Measurements from ENCODE around the gene CADM3. TPM values are rescaled to one million over a fixed set of nuclear protein-coding genes. Genes with fewer than 3 reads are reported as not detected.

CADM3 gene
- total RNA-seq, 2 experiments from 2014 or later, result not detected

GRCh38 chr1:159196543-159196942 is 25.1 kb downstream of the CADM3 start:
- Histone ChIP-seq H3K4me3 (ENCODE audit: low read depth, low read length, poor library complexity, severe bottlenecking) (no peak overlapping the region), H3K4me2 (ENCODE audit: low read length) (no peak overlapping the region), H3K36me3 (ENCODE audit: insufficient read depth, low read length) (no peaks in the 10 kb centered on the region), H3K9me2 (ENCODE audit: insufficient read depth, low read length) (no peaks in the 10 kb centered on the region), H4K20me1 (ENCODE audit: insufficient read depth, low read length) (no peaks in the 10 kb centered on the region), H2AFZ (ENCODE audit: low read length) (no peak overlapping the region), H3K9me3 (ENCODE audit: low read length) (no peaks in the 10 kb centered on the region), H3K27ac (ENCODE audit: low read depth, low read length, poor library complexity, severe bottlenecking) (no peak overlapping the region), H3K4me1 (ENCODE audit: insufficient read depth, low read length, poor library complexity, severe bottlenecking) (no peaks in the 10 kb centered on the region), H3K79me2 (ENCODE audit: insufficient read depth, low read depth, low read length) (no peaks in the 10 kb centered on the region)
- intact Hi-C loops (cut with micrococcal nuclease; ENCODE audit: unreplicated experiment), result loop anchor here (5.0 kb wide), 2 partner anchors 34 to 64 kb away; no protein-coding TSS in a partner anchor
- ChIA-PET POLR2A (no interaction called here), CTCF (ENCODE audit: unreplicated experiment) (no interaction called here)
- peak; percentile 54 for TF ChIP-seq CTCF (conservative IDR thresholded peaks at IDR 0.05; ENCODE audit: low read length)
- no peak for TF ChIP-seq EZH2phosphoT487 (IDR thresholded peaks at IDR 0.05; ENCODE audit: borderline replicate concordance, low read depth, low read length)
- no TSS peak for BruUV-seq (replicated peaks)
- no peak for DNase-seq (ENCODE audit: low spot score)

GRCh38 chr1:159197561-159198557 is 26.4 kb downstream of the CADM3 start:
- BruUV-seq (replicated peaks), result no TSS peak
- intact Hi-C loops (cut with micrococcal nuclease; ENCODE audit: unreplicated experiment), result loop anchor here (5.0 kb wide), 2 partner anchors 36 to 66 kb away; no protein-coding TSS in a partner anchor
- H4K20me1 ChIP-seq (ENCODE audit: insufficient read depth, low read length), result no peaks in the 10 kb centered on the region
- H3K9me3 ChIP-seq (ENCODE audit: low read length), result no peaks in the 10 kb centered on the region
- H3K27ac ChIP-seq (ENCODE audit: low read depth, low read length, poor library complexity, severe bottlenecking), result no peak overlapping the region
- peak; percentile 68 for DNase-seq (ENCODE audit: low spot score)
- CTCF ChIA-PET (ENCODE audit: unreplicated experiment), result interaction anchor here (0.8 kb wide), 1 partner anchor 16 kb away, joined by 6 read pairs; no protein-coding TSS in a partner anchor
- H2AFZ ChIP-seq (ENCODE audit: low read length), result no peak overlapping the region
- POLR2A ChIA-PET, result no interaction called here
- H3K4me2 ChIP-seq (ENCODE audit: low read length), result no peak overlapping the region
- H3K4me1 ChIP-seq (ENCODE audit: insufficient read depth, low read length, poor library complexity, severe bottlenecking), result no peaks in the 10 kb centered on the region
- H3K9me2 ChIP-seq (ENCODE audit: insufficient read depth, low read length), result no peaks in the 10 kb centered on the region
- no peaks in the 10 kb centered on the region for H3K79me2 ChIP-seq (ENCODE audit: insufficient read depth, low read depth, low read length)
- H3K36me3 ChIP-seq (ENCODE audit: insufficient read depth, low read length), result no peaks in the 10 kb centered on the region
- TF ChIP-seq EZH2phosphoT487 (IDR thresholded peaks at IDR 0.05; ENCODE audit: borderline replicate concordance, low read depth, low read length), result no peak
- peak; percentile 85 for TF ChIP-seq CTCF (conservative IDR thresholded peaks at IDR 0.05; ENCODE audit: low read length)
- H3K4me3 ChIP-seq (ENCODE audit: low read depth, low read length, poor library complexity, severe bottlenecking), result no peak overlapping the region

- BruUV-seq (replicated peaks), result no TSS peak
- Histone ChIP-seq H3K79me2 (ENCODE audit: insufficient read depth, low read depth, low read length) (no peaks in the 10 kb centered on the region), H3K4me3 (ENCODE audit: low read depth, low read length, poor library complexity, severe bottlenecking) (no peak overlapping the region), H4K20me1 (ENCODE audit: insufficient read depth, low read length) (no peaks in the 10 kb centered on the region), H3K9me2 (ENCODE audit: insufficient read depth, low read length) (no peaks in the 10 kb centered on the region), H3K36me3 (ENCODE audit: insufficient read depth, low read length) (no peaks in the 10 kb centered on the region), H3K9me3 (ENCODE audit: low read length) (no peaks in the 10 kb centered on the region), H3K4me1 (ENCODE audit: insufficient read depth, low read length, poor library complexity, severe bottlenecking) (no peaks in the 10 kb centered on the region), H2AFZ (ENCODE audit: low read length) (no peak overlapping the region), H3K27ac (ENCODE audit: low read depth, low read length, poor library complexity, severe bottlenecking) (no peak overlapping the region), H3K4me2 (ENCODE audit: low read length) (no peak overlapping the region)
- POLR2A ChIA-PET, result no interaction called here
- DNase-seq (ENCODE audit: low spot score), result no peak
- intact Hi-C loops (cut with micrococcal nuclease; ENCODE audit: unreplicated experiment), result loop anchor here (5.0 kb wide), 2 partner anchors 38 to 68 kb away; no protein-coding TSS in a partner anchor
- no peak for TF ChIP-seq CTCF (conservative IDR thresholded peaks at IDR 0.05; ENCODE audit: low read length)
- CTCF ChIA-PET (ENCODE audit: unreplicated experiment), result no interaction called here
Observed at GRCh38 chr1:159199901-159200300, 28.5 kb downstream of the CADM3 start.

Measured in OCI-LY7 (cell line).